ENCODE results near the gene COX7A2L.
"Not testable (repeated sequence)": the region's sequence is repeated elsewhere in the genome, so short reads cannot be mapped to it uniquely, and the experiment has no call there.

The COX7A2L gene, protein sequence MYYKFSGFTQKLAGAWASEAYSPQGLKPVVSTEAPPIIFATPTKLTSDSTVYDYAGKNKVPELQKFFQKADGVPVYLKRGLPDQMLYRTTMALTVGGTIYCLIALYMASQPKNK

DNA sequence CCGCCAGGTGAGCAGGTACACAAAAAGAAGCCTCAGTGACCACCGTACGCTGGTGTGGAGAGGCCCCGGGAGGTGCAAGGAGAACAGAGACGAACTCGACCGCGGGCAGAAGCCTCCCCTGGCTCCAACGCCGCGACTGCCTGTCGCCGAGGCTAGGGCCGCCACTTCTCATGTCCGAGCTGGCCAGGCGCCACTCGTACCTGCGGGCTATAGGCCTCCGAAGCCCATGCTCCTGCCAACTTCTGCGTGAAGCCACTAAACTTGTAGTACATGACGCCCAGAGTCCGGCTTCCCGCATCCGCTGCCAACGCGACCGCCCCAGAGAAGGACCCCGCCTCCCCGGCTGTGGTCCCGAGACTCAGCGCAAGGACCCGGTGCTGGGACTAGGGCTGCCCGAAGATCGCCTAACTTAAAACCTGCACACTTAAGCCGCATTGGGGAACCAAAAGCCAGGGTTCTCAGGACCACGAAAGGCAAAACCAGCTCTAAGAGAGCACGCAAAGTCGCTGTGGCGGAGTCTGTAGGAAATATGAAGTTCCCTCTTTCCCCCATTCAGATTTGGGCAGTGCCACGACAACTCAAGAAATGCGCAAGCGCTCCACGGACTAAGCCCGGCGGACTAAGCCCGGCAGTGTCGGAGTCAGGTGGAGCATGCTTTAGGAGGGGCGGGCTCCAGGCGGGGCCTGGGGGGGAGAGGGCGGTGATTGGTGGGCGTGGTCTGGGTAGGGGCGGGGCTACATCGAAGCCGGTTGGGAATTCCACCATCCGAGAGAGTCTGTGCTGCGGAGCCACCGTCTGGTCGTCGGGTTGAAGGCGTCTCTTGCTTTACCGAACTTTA is at the start of gene COX7A2L:
TSS of gene COX7A2L (minus strand) at position 328 of the 838 bp plus-strand sequence. CDS start at position 272, 56 bp downstream.
- DNase-seq (ENCODE audit: low read depth in 2 of 2) = peak; percentile 93 to 94

GRCh38 chr2:42408009-42408408 is 47.0 kb upstream of the COX7A2L start:
- no peak for DNase-seq (ENCODE audit: low read depth in 2 of 2)

DNA sequence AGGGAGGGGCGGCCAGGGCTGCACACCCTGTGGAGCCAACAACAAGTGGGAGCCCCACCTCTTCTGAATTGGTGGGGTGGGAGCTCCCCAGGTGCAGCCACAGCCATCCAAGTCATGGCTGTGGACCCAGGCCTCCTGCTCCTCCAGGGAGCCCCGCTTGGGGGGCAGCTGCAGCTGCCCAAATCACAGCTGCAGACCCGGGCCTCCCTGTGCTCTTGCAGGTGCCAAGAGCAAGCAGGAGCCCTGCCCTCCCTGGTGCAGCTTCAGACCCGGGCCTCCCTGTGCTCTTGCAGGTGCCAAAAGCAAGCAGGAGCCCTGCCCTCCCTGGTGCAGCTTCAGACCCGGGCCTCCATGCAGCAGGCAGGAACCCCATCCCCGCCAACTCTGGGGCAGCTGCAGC is 46.5 kb upstream of the COX7A2L start:
- no peak for DNase-seq (ENCODE audit: low read depth in 2 of 2)

- DNase-seq (ENCODE audit: low read depth in 2 of 2) = no peak
These were observed 43.7 kb upstream of the COX7A2L start for GRCh38 chr2:42404676-42405075.

GRCh38 chr2:42401773-42402172 is 40.8 kb upstream of the COX7A2L start:
- no peak for DNase-seq (ENCODE audit: low read depth in 2 of 2)

- not testable (repeated sequence) for DNase-seq (ENCODE audit: low read depth in 2 of 2)
These were observed 37.0 kb upstream of the COX7A2L start for GRCh38 chr2:42398052-42398451.

DNA sequence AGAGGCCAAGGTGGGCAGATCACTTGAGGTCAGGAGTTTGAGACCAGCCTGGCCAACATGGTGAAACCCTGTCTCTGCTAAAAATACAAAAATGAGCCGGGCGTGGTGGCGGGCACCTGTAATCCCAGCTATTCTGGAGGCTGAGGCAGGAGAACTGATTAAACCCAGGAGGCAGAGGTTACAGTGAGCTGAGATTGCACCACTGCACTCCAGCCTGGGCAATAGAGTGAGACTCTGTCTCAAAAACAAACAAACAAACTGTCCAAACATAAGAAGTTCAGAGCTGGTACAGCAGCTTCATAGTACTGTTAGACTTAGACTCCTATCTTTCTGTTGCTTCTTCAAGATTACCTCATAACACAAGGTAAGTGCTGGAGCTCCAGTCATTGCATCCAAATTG is 32.3 kb upstream of the COX7A2L start:
- not testable (repeated sequence) for DNase-seq (ENCODE audit: low read depth in 2 of 2)

DNA sequence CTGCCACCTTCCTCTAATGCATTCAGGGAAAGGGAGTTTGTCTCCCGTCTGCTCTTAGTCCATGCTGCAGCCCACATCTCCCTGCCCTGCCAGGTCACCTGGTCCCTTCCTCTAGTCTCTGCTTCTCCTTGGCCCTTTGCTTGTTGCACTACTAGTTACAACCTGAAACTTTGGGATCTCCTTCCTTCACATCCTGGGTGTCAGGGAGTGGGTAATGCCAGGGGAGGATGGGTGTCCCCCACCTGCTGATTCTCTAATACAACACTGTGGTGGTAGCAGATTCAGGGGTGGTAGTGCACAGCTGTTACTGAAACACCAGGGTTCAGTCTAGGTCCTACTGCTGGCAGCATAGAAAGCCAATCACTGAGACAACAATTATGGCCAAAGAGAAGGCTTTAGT is 31.2 kb upstream of the COX7A2L start:
- no peak for DNase-seq (ENCODE audit: low read depth in 2 of 2)

DNA sequence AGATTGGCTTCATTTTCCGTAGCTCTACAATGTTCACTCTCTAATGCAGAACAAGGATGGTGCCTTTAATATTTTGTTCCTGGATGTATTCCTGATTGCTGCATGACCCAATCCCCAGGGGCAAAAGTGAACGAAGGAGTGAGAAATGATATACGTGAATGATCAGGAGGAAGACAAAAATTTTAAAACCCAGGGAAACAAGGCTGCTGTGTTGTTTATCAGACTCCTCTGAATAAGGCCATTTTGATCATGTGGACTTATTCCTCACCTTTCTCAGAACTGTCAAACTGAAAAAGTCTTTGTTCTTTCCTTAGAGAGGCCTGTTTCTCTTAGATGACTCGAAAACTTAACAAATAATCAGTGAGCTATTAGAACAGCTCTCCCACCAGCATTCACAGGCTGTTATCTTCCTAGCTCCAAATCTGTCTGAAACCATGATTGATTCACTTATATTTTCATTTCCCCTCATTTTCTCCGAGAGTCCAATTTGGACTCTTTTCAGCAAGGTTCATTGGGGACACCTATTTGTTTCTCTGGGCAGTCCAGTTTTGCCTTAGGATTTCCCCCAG is 29.5 kb upstream of the COX7A2L start:
- no peak for DNase-seq (ENCODE audit: low read depth in 2 of 2)

DNA sequence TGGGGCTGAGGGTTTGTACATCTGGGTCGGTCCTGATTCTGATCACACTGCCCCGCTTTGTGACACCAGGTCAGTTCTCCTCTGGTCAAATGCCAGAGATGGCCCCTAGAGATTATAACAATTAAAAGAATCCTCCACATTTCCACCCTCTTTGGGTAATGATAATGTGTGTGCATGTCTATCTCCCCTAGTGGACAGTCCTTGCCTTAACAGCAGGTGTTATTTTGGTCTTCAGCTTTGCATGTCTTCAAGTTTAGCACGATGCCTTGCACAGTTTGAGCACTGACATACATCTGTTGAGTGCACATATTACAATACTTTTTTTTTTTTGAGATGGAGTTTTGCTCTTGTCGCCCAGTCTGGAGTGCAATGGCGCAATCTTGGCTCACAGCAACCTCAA is 25.7 kb upstream of the COX7A2L start:
- DNase-seq (ENCODE audit: low read depth in 2 of 2) = no peak

GRCh38 chr2:42385225-42385624 is 24.2 kb upstream of the COX7A2L start:
- DNase-seq (ENCODE audit: low read depth in 2 of 2) = no peak

DNA sequence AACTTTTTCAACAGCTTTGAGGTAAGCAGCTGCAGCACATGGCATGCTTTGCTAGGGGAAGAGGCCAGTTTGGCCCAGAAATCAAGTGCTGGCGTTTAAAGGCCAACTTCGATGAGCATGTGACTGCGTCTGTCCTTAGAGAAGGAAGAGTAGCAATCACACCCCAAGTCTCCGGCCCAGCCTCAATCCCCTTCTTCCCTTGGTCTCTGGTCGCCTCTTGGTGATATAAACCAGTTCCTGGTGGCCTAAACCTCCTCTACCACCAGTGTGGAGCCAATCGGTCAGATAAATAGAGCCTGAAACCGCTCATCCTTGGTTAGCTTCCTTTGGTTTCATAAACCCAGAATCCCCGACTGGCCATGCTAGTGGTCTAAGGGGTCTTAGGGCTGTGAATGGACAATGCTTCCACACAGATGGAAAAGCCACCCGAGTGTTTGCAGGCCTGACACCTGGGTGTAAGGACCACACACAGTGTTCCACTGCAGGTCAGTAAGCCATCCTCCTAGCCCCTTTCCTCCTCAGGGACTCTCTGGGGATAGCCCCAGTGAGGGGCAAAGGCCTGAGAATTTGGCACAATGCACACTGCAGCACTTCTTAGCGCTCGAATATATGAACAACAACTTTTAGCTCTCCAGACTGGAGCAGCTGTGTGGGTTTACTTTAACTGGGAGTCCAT is 23.0 kb upstream of the COX7A2L start:
- no peak for DNase-seq (ENCODE audit: low read depth in 2 of 2)

- DNase-seq (ENCODE audit: low read depth in 2 of 2) = no peak
These were observed 21.1 kb upstream of the COX7A2L start for GRCh38 chr2:42382144-42382543.

GRCh38 chr2:42380026-42380425 is 19.0 kb upstream of the COX7A2L start:
- DNase-seq (ENCODE audit: low read depth in 2 of 2) = not testable (repeated sequence)

- no peak for DNase-seq (ENCODE audit: low read depth in 2 of 2)
These were observed 17.4 kb upstream of the COX7A2L start for GRCh38 chr2:42378415-42378814.

DNA sequence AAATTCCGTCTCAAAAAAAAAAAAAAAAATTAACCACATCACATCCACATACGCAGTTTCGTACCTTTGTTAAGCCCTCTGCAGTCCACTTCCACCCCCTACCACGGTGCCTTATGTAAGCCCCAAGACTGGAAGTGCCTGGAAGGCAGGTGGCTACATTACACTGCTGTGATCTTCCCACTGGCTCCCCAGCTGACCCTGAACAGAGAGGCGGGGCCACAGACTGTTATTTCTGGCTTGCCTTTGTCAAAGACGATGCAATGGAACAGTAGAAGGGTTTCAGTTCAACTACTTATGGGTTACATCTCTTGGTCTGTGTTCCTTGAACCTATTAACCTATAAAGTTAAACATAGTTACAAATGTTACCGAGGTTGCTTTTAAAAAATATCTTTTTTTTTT is 15.7 kb upstream of the COX7A2L start:
- no peak for DNase-seq (ENCODE audit: low read depth in 2 of 2)

GRCh38 chr2:42372474-42373200 is 11.6 kb upstream of the COX7A2L start:
- no peak for DNase-seq (ENCODE audit: low read depth in 2 of 2)

DNA sequence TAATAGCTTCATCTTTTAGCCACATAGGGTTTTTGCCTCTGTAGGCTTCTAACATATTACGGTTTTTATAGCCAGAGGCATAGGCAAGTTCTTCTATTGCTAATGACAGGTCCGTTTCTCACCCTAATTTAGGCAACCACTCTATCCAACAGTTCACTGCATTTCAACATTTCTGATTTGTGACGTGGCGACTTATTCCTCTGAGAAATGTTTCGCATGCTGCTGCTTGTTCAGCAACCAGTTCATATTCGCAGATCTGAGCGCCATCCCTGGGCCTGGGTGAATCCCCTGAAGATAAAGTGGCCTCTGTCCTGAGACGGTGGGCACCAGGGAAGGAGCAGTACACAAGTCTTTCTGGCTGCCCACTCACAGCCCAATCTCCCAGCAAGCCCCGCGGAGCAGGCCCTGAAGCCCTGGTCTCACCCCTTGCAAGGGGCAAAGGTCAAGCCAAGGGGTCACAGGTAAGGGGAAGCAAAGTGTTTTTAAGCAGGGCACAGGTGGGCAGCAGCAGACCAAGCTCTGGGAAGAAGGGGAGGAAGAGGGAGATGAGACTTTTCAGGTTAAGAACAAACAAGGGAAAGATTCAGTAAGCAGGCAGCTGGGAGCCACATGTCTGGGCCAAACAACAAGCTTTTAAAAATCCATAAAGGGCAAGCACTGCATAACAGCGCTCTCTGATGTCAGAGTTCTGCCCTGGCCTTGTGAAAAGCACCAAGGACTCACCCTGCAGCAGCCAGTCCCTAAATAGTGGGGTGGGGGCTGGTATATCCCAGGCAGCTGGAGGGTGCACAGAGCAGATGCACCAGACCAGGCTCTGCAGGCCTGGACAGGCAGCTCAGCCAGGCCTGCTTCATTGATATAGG is 10.8 kb upstream of the COX7A2L start:
- DNase-seq (ENCODE audit: low read depth in 2 of 2) = no peak

DNA sequence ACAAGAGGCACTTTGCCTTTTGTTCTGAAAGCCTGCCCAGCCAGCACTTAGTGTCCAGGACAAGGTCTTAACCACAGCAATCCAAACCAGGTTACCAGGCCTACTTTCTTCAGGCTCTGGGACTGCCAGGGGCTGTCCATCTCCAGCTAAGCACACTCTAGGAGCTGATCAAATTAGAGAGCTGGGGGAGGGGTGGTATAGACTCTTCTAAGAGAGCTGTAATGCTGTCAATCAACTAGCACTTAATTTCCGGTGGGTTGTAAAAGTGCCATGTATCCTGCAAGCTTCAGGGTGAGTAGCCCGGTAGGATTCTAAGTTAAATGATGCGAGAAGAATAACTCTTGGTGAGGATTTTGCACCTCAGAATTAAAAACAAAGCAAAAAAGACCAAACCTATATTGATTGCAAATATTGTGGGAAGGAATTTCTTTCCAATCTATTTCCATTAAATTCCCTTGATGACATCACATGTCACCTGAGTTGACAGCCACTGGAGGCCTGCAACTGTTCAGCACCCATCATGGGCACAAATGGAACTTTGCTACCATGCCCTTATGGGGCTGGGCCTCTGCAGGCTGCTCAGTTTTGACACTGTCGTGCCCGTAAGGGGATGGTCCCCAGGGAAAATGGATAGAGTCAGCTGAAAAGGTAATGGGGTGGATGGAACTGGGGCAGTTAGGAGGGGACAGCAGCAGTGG is 8.7 kb upstream of the COX7A2L start:
- no peak for DNase-seq (ENCODE audit: low read depth in 2 of 2)

DNA sequence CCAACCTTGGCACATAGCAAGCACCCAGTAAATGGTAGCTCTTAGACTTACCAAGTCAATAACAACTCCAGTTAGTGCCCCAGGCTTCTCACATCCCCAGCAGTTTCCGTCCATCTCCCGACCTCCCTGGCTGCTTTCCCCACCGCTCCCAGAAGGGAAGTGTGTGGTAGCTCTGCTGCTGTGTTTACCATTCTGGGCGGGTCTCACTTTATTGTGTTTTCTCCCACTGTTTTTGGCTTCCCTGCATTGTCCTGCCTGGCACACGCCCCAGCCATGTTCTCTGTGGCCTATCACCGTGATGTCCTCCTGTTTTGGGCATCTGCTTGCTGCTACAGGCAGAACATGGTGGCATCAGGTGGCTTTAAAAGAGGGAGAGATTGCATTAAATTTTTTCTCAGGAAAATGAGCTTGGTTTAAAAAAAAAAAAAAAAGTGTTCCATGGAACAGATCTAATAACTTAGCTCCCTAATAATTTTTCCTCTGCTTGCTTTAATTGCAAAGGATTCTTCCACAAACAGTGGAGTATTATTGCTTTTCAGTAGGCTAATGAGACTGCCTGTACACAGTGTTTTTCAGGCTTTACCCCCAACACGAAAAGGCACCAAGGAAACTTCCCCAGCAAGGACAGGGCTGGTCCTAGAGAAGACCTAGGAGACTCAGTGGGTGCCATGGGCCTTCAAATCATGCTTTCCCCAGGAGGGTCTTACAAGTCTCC is 8.0 kb upstream of the COX7A2L start:
- no peak for DNase-seq (ENCODE audit: low read depth in 2 of 2)

All from stimulated activated CD4-positive, alpha-beta T cell treated with anti-CD3 and anti-CD28 coated beads, Interleukin-12 subunit alpha, Interleukin-12 subunit beta, amount 100 ng/mL, for 24 hours (primary cell).